Memory B cell (primary cell): Measurements from ENCODE around the gene CD248.
"Not testable (repeated sequence)": the region's sequence is repeated elsewhere in the genome, so short reads cannot be mapped to it uniquely, and the experiment has no call there.

Experiments
- ATAC-seq: fragments of 150-1000 bp; cut with Tn5 transposase; 2 replicates; pipeline ENCODE4 v1.10.0; 2021; ENCODE audit warnings: low read depth, mild to moderate bottlenecking, moderate library complexity
- DNase-seq, 2 donors: peaks; one replicate each; pipeline ENCODE4 v3.0.0; 2022; ENCODE audit warnings: low spot score in 2 of 2
- H3K27ac Mint-ChIP-seq: one replicate; pipeline ENCODE4 v1.8.0; 2022; ENCODE audit warnings: mild to moderate bottlenecking, moderate library complexity, mixed read lengths
- H3K27me3 Mint-ChIP-seq: one replicate; pipeline ENCODE4 v1.8.0; 2022; ENCODE audit warnings: mixed read lengths
- H3K36me3 Mint-ChIP-seq: one replicate; pipeline ENCODE4 v1.8.0; 2022; ENCODE audit warnings: mild to moderate bottlenecking, mixed read lengths
- H3K4me1 Mint-ChIP-seq: one replicate; pipeline ENCODE4 v1.8.0; 2022; ENCODE audit warnings: mixed read lengths
- H3K4me3 Mint-ChIP-seq: one replicate; pipeline ENCODE4 v1.8.0; 2022; ENCODE audit warnings: mild to moderate bottlenecking, moderate library complexity, mixed read lengths
- H3K9me3 Mint-ChIP-seq: one replicate; pipeline ENCODE4 v1.8.0; 2022; ENCODE audit warnings: mixed read lengths

CD248 gene

GRCh38 chr11:66317322-66317722, 478 bp upstream of the CD248 start:
- Mint-ChIP-seq H3K36me3 (no peaks in the 10 kb centered on the region), H3K9me3 (no peaks in the 10 kb centered on the region), H3K27ac (peak overlapping the region; percentile 92), H3K4me3 (peak overlapping the region; percentile 72), H3K27me3 (no peaks in the 10 kb centered on the region), H3K4me1 (peaks cover 24% of the 10 kb centered on the region)
- DNase-seq (peak; percentile 31 to 44), ATAC-seq (peak; percentile 6)

GRCh38 chr11:66315921-66316811, 678 bp downstream of the CD248 start:
- Mint-ChIP-seq H3K4me3 (no peak overlapping the region), H3K36me3 (no peaks in the 10 kb centered on the region), H3K4me1 (peaks cover 24% of the 10 kb centered on the region), H3K9me3 (no peaks in the 10 kb centered on the region), H3K27me3 (no peaks in the 10 kb centered on the region), H3K27ac (peak overlapping the region; percentile 39)
- no peak for DNase-seq
- ATAC-seq = no peak

DNA sequence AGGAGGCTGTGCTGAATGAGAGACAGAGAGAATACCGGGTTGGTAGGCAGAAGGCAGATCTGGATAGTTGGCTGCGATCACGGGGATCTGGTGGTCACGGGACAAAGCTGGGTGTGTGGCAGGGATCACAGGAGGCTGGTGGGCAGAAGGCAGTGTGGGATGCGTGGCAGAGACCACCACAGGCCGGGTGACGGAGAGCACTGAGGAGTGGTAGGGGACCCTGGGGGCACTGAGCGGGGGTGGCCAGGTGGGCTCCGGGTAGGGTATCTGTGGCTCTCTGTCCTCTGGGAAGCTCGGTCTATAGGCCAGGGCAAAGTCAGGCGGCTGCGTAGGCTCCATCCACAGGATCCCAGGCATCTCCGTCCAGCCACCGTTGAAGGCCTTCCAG, 1.4 kb downstream of the CD248 start:
- no peak overlapping the region for H3K4me3 Mint-ChIP-seq
- H3K9me3 Mint-ChIP-seq = no peaks in the 10 kb centered on the region
- no peaks in the 10 kb centered on the region for H3K36me3 Mint-ChIP-seq
- H3K4me1 Mint-ChIP-seq = peaks cover 24% of the 10 kb centered on the region
- H3K27ac Mint-ChIP-seq = peak overlapping the region; percentile 39
- DNase-seq (no peak), ATAC-seq (no peak)
- H3K27me3 Mint-ChIP-seq = no peaks in the 10 kb centered on the region

GRCh38 chr11:66314561-66315497, 2.0 kb downstream of the CD248 start:
- ATAC-seq (no peak), DNase-seq (no peak)
- no peaks in the 10 kb centered on the region for H3K36me3 Mint-ChIP-seq
- no peaks in the 10 kb centered on the region for H3K27me3 Mint-ChIP-seq
- peaks cover 24% of the 10 kb centered on the region for H3K4me1 Mint-ChIP-seq
- peak overlapping the region; percentile 8 for H3K4me3 Mint-ChIP-seq
- H3K9me3 Mint-ChIP-seq = no peaks in the 10 kb centered on the region
- peak overlapping the region; percentile 39 for H3K27ac Mint-ChIP-seq

DNA sequence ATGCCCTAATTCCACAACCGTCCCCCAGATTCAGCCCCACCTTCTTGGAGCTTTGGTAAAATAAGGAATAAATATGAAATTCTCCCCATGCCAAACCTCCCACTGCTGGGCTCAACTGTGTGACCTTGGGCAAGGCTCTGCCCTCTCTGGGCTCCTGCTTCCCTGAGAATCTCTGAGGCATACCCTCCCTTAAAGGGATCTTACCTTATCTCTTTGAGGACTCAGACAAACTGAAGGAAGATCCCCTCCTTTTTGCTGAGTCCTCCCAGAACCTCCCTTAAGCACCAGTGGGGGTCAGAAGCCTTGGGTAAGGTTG, 2.7 kb downstream of the CD248 start:
- Mint-ChIP-seq H3K27me3 (no peaks in the 10 kb centered on the region), H3K27ac (no peak overlapping the region)

DNA sequence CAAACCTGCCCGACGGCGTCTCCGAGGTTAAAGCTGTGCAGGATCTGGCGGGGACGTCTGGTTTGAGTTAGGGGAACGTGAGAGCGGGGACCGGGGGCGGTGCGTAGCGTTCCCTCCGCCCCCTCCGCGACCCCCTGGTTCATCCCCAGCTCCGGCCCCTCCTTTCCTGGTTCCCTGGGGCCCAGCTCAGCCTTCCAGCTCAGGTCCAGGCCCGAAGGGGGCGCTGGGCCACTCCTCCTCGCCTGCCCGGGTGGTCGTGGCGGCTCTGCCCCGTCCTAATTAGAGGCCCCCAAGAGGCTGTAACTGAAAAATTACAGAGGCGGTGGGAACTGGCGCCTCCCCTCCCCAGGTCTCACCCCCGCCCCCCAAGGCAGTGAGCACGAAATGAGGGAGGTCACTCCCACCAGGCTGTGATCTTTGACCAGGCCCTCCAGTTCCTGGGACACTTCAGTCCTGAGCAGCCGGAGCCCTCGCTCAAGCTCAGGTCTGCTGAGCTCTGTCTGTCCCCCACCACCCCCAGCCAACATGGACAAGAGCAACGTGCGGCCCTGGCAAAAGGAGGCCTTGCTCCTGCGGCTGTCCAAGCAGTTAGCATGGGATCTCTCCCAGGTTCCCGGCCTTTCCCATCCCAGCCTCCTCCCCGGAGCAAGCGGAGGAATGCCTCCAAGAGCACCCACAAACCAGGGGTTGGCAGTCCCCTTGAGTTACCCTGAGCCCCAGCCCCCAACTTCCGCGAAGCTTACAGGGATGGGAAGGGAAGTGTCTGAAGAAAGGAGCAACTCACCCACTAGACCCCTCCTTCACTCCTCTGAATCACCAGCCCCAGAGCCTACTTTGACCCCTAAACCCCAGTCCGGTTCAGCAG, 3.3 kb downstream of the CD248 start:
- peaks cover 16% of the 10 kb centered on the region for H3K4me1 Mint-ChIP-seq
- no peak for ATAC-seq
- no peaks in the 10 kb centered on the region for H3K36me3 Mint-ChIP-seq
- H3K4me3 Mint-ChIP-seq = peak overlapping the region; percentile 90
- no peaks in the 10 kb centered on the region for H3K9me3 Mint-ChIP-seq
- peak overlapping the region; percentile 24 for H3K27ac Mint-ChIP-seq
- DNase-seq = no peak
- no peaks in the 10 kb centered on the region for H3K27me3 Mint-ChIP-seq

More for the DNA sequence above, 2.7 kb downstream of the CD248 start:
- Mint-ChIP-seq H3K4me3 (peak overlapping the region; percentile 66), H3K36me3 (no peaks in the 10 kb centered on the region), H3K4me1 (peaks cover 22% of the 10 kb centered on the region), H3K9me3 (no peaks in the 10 kb centered on the region)
- DNase-seq = no peak
- ATAC-seq = no peak

GRCh38 chr11:66312549-66313320, 4.1 kb downstream of the CD248 start:
- H3K4me1 Mint-ChIP-seq = peaks cover 9% of the 10 kb centered on the region

GRCh38 chr11:66311965-66312548, 4.8 kb downstream of the CD248 start:
- Mint-ChIP-seq H3K9me3 (no peaks in the 10 kb centered on the region), H3K4me3 (peak overlapping the region; percentile 90), H3K36me3 (no peaks in the 10 kb centered on the region), H3K27me3 (peaks cover 3% of the 10 kb centered on the region), H3K4me1 (peaks cover 6% of the 10 kb centered on the region), H3K27ac (peak overlapping the region; percentile 77)
- DNase-seq (peak; percentile 97 to 98), ATAC-seq (peak; percentile 73)

More at GRCh38 chr11:66312549-66313320, 4.1 kb downstream of the CD248 start:
- Mint-ChIP-seq H3K36me3 (no peaks in the 10 kb centered on the region), H3K9me3 (no peaks in the 10 kb centered on the region), H3K27me3 (no peaks in the 10 kb centered on the region), H3K27ac (peak overlapping the region; percentile 77), H3K4me3 (peak overlapping the region; percentile 90)
- peak; percentile 96 to 98 for DNase-seq
- ATAC-seq = peak; percentile 61

DNA sequence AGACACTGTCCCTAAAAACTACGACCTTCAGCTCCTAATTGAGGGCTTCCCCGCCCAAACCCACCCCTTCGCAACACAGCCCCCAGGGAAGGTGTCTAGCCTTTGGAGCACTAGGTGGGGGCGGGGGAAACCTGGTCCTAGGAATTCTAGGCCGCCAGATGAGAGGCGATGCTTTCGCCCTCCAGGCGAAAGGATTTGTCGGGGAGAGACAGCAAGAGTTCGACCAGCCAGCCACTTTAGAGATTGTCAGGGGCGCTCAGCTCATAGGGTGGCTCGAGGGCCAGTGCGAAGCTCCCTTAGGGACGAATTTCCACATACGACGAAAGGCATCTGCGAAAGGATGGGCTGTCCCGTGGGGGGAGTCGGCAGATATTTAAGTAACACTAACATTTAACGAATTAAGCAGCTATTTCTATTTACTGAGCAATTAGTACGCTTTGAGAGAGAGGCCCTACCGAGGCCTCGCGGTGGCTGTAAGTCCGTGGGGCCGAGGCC, 5.3 kb downstream of the CD248 start:
- peak; percentile 37 for ATAC-seq
- DNase-seq = no peak

DNA sequence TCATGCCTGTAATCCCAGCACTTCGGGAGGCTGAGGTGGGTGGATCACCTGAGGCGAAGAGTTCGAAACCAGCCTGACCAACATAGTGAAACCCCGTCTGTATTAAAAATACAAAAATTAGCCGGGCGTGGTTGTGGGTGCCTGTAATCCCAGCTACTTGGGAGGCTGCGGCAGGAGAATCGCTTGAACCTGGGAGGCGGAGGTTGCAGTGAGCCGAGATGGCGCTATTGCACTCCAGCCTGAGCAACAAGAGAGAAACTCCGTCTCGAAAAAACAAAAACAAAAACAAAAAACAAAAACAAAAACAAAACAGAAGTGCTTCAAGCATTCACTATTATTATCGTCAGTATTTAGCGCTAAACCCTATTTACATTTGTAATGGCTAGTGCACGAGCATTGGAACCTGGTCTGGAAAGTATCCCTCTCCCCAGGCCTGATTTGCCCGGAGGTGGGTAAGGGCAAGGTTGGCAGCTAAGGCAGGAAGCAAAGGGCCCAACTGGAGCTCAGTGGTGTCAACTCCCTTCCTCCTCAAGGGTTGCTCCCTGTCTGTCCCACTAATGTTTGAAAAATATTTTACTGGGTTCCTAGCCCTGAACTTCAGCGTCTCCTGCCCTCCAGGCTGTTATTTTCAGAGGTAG, 5.9 kb downstream of the CD248 start:
- not testable (repeated sequence) for DNase-seq, H3K4me3 Mint-ChIP-seq, H3K27me3 Mint-ChIP-seq, H3K27ac Mint-ChIP-seq, H3K9me3 Mint-ChIP-seq, H3K4me1 Mint-ChIP-seq, H3K36me3 Mint-ChIP-seq, ATAC-seq

More for the DNA sequence above, 5.3 kb downstream of the CD248 start:
- H3K36me3 Mint-ChIP-seq = no peaks in the 10 kb centered on the region
- peak overlapping the region; percentile 90 for H3K4me3 Mint-ChIP-seq
- H3K27me3 Mint-ChIP-seq = peaks cover 3% of the 10 kb centered on the region
- peaks cover 6% of the 10 kb centered on the region for H3K4me1 Mint-ChIP-seq
- H3K9me3 Mint-ChIP-seq = no peaks in the 10 kb centered on the region
- peak overlapping the region; percentile 77 for H3K27ac Mint-ChIP-seq

GRCh38 chr11:66310324-66310723, 6.5 kb downstream of the CD248 start:
- no peak for ATAC-seq
- H3K9me3 Mint-ChIP-seq = no peaks in the 10 kb centered on the region
- H3K27me3 Mint-ChIP-seq = peaks cover 3% of the 10 kb centered on the region
- peaks cover 6% of the 10 kb centered on the region for H3K4me1 Mint-ChIP-seq
- H3K4me3 Mint-ChIP-seq = no peak overlapping the region
- no peak for DNase-seq
- no peaks in the 10 kb centered on the region for H3K36me3 Mint-ChIP-seq
- no peak overlapping the region for H3K27ac Mint-ChIP-seq

DNA sequence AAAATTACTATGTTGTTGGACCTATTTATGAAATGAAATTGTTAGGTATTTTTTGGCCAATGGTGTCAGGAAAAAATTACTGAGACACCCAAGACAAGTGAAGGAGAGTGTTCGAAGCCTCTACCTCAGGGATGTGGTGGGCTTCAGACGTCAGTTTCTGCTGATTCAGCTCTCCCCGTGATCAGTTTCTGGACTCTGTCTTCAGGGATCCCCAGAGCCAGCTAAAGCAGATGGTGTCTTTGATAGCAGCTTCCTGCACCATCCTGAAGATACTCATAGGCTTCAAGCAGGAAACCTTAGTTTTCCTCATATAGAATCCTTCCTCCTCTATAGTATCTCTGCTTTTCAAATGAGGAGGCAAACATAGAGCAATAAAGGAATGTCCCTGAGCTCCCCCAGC, 7.4 kb downstream of the CD248 start:
- Mint-ChIP-seq H3K9me3 (no peaks in the 10 kb centered on the region), H3K36me3 (no peaks in the 10 kb centered on the region), H3K4me3 (no peak overlapping the region), H3K27me3 (peaks cover 7% of the 10 kb centered on the region), H3K4me1 (peaks cover 6% of the 10 kb centered on the region), H3K27ac (no peak overlapping the region)
- no peak for DNase-seq
- no peak for ATAC-seq
